Lower leg skin (tissue), 4 donors: Measurements from ENCODE around the gene UNC13A. TPM values are rescaled to one million over a fixed set of nuclear protein-coding genes. Genes with fewer than 3 reads are reported as not detected.

Experiments used
- DNase-seq, 2 donors: peaks; one replicate each; pipeline ENCODE4 v3.0.0-alpha.2; 2019; ENCODE audit warnings: low spot score in 2 of 2
- H3K4me3 ChIP-seq: fragments of 200-600 bp; sonication (generic); 2 replicates; pipeline ENCODE4 v1.5.1; 2017; ENCODE audit warnings: mild to moderate bottlenecking, low read depth; ENCODE audit not compliant: poor library complexity, severe bottlenecking
- CTCF ChIP-seq, 3 donors: fragments of 450-650 bp; IDR thresholded peaks; one replicate each; pipeline ENCODE4 v1.5.1; 2016; ENCODE audit warnings: antibody characterized with exemption in 3 of 3, mild to moderate bottlenecking in 3 of 3, moderate library complexity in 2 of 3
- POLR2A ChIP-seq, 2 donors: fragments of 450-650 bp; IDR thresholded peaks; one replicate each; pipeline ENCODE4 v1.6.1; 2016 to 2017; ENCODE audit warnings: antibody characterized with exemption in 2 of 2, mild to moderate bottlenecking in 1 of 2, moderate library complexity in 1 of 2
- WGBS, 2 donors: methylation state at CpG; one replicate each; pipeline ENCODE4 v1.1.5; 2018; 5-methylcytosine and 5-hydroxymethylcytosine counted together
- intact Hi-C: fragments of 100-400 bp; cut with DNase I; formaldehyde crosslinking; loops from one replicate; pipeline ENCODE4 v1.15.0; 2023; ENCODE audit warnings: low total_unique reads
- total RNA-seq, 4 donors: library from RNA; depleted of rRNA; stranded (reverse); fragments of >200 nt; gene quantifications; one replicate each; pipeline ENCODE4 v1.1.0, GENCODE V29; 2016

Gene UNC13A
- total RNA-seq = not detected

GRCh38 chr19:17687857-17688784 lies at the start of gene UNC13A:
Gene UNC13A, minus strand, starts transcription at chr19:17688354. Its CDS starts 155 bp downstream, at chr19:17688199.
- WGBS, 2 donors = 3 to 5% methylated on average over 10 to 23 of the region's 77 CpGs
- TF ChIP-seq POLR2A (IDR thresholded peaks at IDR 0.05) (no peak), CTCF (IDR thresholded peaks at IDR 0.05) (no peak)
- no peak within 1 kb of the TSS for H3K4me3 ChIP-seq
- intact Hi-C loops = no loop called here
- no peak for DNase-seq

GRCh38 chr19:17737690-17738153 lies 49.6 kb upstream of the UNC13A start:
- TF ChIP-seq CTCF (IDR thresholded peaks at IDR 0.05) (no peak), POLR2A (IDR thresholded peaks at IDR 0.05) (no peak)
- no peak for DNase-seq
- H3K4me3 ChIP-seq = no peak overlapping the region
- intact Hi-C loops = no loop called here
- 71 to 78% methylated on average over 7 of the region's 7 CpGs for WGBS, 2 donors

- TF ChIP-seq POLR2A (IDR thresholded peaks at IDR 0.05) (no peak), CTCF (IDR thresholded peaks at IDR 0.05) (no peak)
- no peak overlapping the region for H3K4me3 ChIP-seq
- DNase-seq = no peak
- intact Hi-C loops = no loop called here
- WGBS, 2 donors = 77% methylated on average over 5 of the region's 5 CpGs
Measured at GRCh38 chr19:17735410-17735809, 47.3 kb upstream of the UNC13A start.

GRCh38 chr19:17734146-17734545 lies 46.0 kb upstream of the UNC13A start:
- no peak for DNase-seq
- intact Hi-C loops = no loop called here
- TF ChIP-seq CTCF (IDR thresholded peaks at IDR 0.05) (no peak), POLR2A (IDR thresholded peaks at IDR 0.05) (no peak)
- 94 to 97% methylated on average over 16 of the region's 16 CpGs for WGBS, 2 donors
- no peak overlapping the region for H3K4me3 ChIP-seq

- no peak for TF ChIP-seq CTCF (IDR thresholded peaks at IDR 0.05)
- TF ChIP-seq POLR2A (IDR thresholded peaks at IDR 0.05) = no peak
- DNase-seq = no peak
- WGBS, 2 donors = 94 to 98% methylated on average over 12 to 18 of the region's 22 CpGs
- intact Hi-C loops = no loop called here
- no peak overlapping the region for H3K4me3 ChIP-seq
Measured at GRCh38 chr19:17733127-17733526, 45.0 kb upstream of the UNC13A start.
